OCI-LY7 (cell line): ENCODE measurements around the gene PEX14. TPM values are rescaled to one million over a fixed set of nuclear protein-coding genes. Genes with fewer than 3 reads are reported as not detected.

Experiments
- BruUV-seq: library from RNA; stranded (reverse); fragments of 400-500 nt; replicated peaks from 2 replicates; lab custom pipeline; 2021; lab: Mats Ljungman, UMichigan
- CTCF ChIA-PET: fragments of 300-600 bp; sonication (Branson Sonifier 250); formaldehyde crosslinking; loops from one replicate; lab custom pipeline; 2022; ENCODE audit warnings: antibody characterized with exemption; ENCODE audit not compliant: unreplicated experiment; lab: Charles Lee
- POLR2A ChIA-PET: fragments of 300-600 bp; sonication (Branson Sonifier 250); formaldehyde crosslinking; loops from one replicate; lab custom pipeline; 2022; ENCODE audit warnings: antibody characterized with exemption; lab: Charles Lee
- DNase-seq: peaks from one replicate; pipeline ENCODE4 v3.0.0-alpha.2; 2015; ENCODE audit warnings: low spot score
- H2AFZ ChIP-seq: fragments of 200-600 bp; sonication (generic), shearing (Covaris generic); 2 replicates; pipeline ENCODE4 v1.6.1; 2014; ENCODE audit warnings: mild to moderate bottlenecking, antibody characterized with exemption, low read length, moderate library complexity
- H3K27ac ChIP-seq: fragments of 200-600 bp; sonication (generic); 2 replicates; pipeline ENCODE4 v1.5.1; 2014; ENCODE audit warnings: mixed run types, low read depth, mild to moderate bottlenecking, moderate library complexity, low read length, inconsistent platforms; ENCODE audit not compliant: poor library complexity, severe bottlenecking
- H3K36me3 ChIP-seq: fragments of 200-600 bp; sonication (generic); 2 replicates; pipeline ENCODE4 v1.6.1; 2014; ENCODE audit warnings: mild to moderate bottlenecking, antibody characterized with exemption, low read length, moderate library complexity, mixed read lengths; ENCODE audit not compliant: insufficient read depth
- H3K4me1 ChIP-seq: fragments of 200-600 bp; sonication (generic); 2 replicates; pipeline ENCODE4 v1.5.1; 2014; ENCODE audit warnings: mild to moderate bottlenecking, low read length; ENCODE audit not compliant: insufficient read depth, poor library complexity, severe bottlenecking
- H3K4me2 ChIP-seq: fragments of 200-600 bp; sonication (generic); 2 replicates; pipeline ENCODE4 v1.6.1; 2014; ENCODE audit warnings: mild to moderate bottlenecking, low read length
- H3K4me3 ChIP-seq: fragments of 200-600 bp; sonication (generic); 2 replicates; pipeline ENCODE4 v1.5.1; 2014; ENCODE audit warnings: mild to moderate bottlenecking, low read depth, low read length; ENCODE audit not compliant: poor library complexity, severe bottlenecking
- H3K79me2 ChIP-seq: fragments of 200-600 bp; sonication (generic); 2 replicates; pipeline ENCODE4 v1.6.1; 2016; ENCODE audit warnings: low read depth, mild to moderate bottlenecking, low read length, moderate library complexity, mixed read lengths; ENCODE audit not compliant: insufficient read depth
- H3K9me2 ChIP-seq: fragments of 200-600 bp; sonication (generic); 2 replicates; pipeline ENCODE4 v1.6.1; 2016; ENCODE audit warnings: mild to moderate bottlenecking, low read length, mixed read lengths; ENCODE audit not compliant: insufficient read depth
- H3K9me3 ChIP-seq: fragments of 200-600 bp; sonication (generic); 2 replicates; pipeline ENCODE4 v1.6.1; 2014; ENCODE audit warnings: mild to moderate bottlenecking, mixed run types, low read length, mixed read lengths
- H4K20me1 ChIP-seq: fragments of 200-600 bp; sonication (generic); 2 replicates; pipeline ENCODE4 v1.6.1; 2014; ENCODE audit warnings: mild to moderate bottlenecking, antibody characterized with exemption, low read length, moderate library complexity, mixed read lengths; ENCODE audit not compliant: insufficient read depth
- EZH2phosphoT487 ChIP-seq: fragments of 200-600 bp; sonication (generic); IDR thresholded peaks from 2 replicates; pipeline ENCODE4 v1.6.1; 2018; ENCODE audit warnings: low read depth, borderline replicate concordance, mild to moderate bottlenecking, mixed run types, antibody characterized with exemption, low read length, moderate library complexity, mixed read lengths
- intact Hi-C: fragments of 100-400 bp; cut with micrococcal nuclease; formaldehyde crosslinking; loops from one replicate; pipeline ENCODE4 v1.10.0; 2022; ENCODE audit not compliant: unreplicated experiment
- total RNA-seq, 2 experiments: library from RNA; depleted of rRNA in 1 of 2; stranded (reverse); fragments of >200 nt in 1 of 2; shearing (Covaris generic) in 1 of 2; gene quantifications; 2 replicates each; pipeline ENCODE4 v1.2.3, GENCODE V29; 2014 to 2022
- TF ChIP-seq, protein P1 (sequence below): fragments of 200-600 bp; sonication (generic); conservative IDR thresholded peaks from 2 replicates; pipeline ENCODE4 v1.5.1; 2014; ENCODE audit warnings: mild to moderate bottlenecking, antibody characterized with exemption, low read length, moderate library complexity, mixed read lengths

Gene PEX14
- total RNA-seq, 2 experiments from 2014 or later: 14.6 to 24.3 TPM

DNA sequence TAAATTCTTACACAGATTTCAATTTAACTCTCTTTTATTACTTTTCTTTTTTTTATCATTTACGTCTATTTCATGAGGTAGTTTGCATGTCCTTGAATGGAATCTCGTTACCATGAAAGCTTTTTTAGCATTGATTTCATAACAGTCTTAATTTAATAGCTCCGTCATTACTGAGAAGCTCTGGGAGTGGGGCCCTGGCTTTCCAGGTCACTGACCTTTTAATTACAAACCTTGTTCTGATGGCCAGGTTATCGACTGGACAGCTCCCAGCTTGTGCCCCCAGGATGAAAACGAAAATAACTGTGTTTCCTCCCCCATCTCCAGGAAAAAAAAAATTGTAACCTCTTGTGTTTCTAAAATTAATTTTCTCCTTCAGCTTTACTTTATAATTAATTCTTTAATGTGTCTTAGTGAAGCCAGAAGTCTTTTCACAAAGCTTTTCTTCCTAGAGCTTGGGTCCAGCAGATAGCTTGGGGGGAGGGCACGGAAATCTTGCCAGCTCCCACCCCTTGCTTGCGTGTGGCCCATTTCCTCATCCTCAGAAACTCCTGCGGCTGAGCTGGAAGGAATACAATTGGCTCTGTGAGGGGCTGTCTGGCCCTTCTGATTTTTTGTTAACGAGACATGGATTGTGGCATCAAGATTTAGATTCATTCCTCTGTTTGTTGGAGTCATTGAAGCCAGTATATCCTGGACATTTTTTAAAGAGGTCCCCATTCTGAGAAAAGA, 65.7 kb downstream of the PEX14 start:
- POLR2A ChIA-PET: no interaction called here
- CTCF ChIA-PET: no interaction called here
- no peaks in the 10 kb centered on the region for H4K20me1 ChIP-seq

DNA sequence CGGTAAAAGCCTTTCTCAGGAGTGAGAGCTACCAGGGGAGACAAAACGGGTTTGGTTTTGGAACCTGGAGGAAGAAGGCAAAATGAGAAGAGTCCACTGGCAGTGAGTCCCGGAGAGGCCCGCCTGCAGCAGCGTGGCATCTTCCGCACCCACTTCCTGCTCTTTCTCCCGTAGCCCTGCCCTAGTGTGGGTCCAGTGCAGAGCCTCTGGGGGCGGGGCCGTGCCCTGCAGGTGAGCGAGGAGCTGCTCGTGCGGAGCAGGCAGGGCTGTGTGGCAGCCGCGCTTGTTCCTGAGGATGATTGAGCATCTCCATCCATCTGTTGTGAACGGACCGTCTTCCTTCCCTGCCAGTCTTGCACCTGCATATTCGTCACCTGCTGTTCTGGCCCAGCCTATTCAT, 66.5 kb downstream of the PEX14 start:
- BruUV-seq: no TSS peak
- no peak overlapping the region for H3K27ac ChIP-seq
- TF ChIP-seq, protein P1, sequence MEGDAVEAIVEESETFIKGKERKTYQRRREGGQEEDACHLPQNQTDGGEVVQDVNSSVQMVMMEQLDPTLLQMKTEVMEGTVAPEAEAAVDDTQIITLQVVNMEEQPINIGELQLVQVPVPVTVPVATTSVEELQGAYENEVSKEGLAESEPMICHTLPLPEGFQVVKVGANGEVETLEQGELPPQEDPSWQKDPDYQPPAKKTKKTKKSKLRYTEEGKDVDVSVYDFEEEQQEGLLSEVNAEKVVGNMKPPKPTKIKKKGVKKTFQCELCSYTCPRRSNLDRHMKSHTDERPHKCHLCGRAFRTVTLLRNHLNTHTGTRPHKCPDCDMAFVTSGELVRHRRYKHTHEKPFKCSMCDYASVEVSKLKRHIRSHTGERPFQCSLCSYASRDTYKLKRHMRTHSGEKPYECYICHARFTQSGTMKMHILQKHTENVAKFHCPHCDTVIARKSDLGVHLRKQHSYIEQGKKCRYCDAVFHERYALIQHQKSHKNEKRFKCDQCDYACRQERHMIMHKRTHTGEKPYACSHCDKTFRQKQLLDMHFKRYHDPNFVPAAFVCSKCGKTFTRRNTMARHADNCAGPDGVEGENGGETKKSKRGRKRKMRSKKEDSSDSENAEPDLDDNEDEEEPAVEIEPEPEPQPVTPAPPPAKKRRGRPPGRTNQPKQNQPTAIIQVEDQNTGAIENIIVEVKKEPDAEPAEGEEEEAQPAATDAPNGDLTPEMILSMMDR: no peak
- TF ChIP-seq EZH2phosphoT487: no peak
- ChIA-PET CTCF (no interaction called here), POLR2A (no interaction called here)
- H4K20me1 ChIP-seq: no peaks in the 10 kb centered on the region
- no peak overlapping the region for H3K4me3 ChIP-seq
- H3K4me1 ChIP-seq: no peaks in the 10 kb centered on the region
- no peak overlapping the region for H3K4me2 ChIP-seq
- DNase-seq: no peak
- H3K9me2 ChIP-seq: no peaks in the 10 kb centered on the region
- peaks cover 11% of the 10 kb centered on the region; the same call in 1 of the 2 replicates for H3K36me3 ChIP-seq
- no peaks in the 10 kb centered on the region for H3K9me3 ChIP-seq
- intact Hi-C loops: no loop called here
- no peaks in the 10 kb centered on the region for H3K79me2 ChIP-seq
- no peak overlapping the region for H2AFZ ChIP-seq

More for the DNA sequence above, 65.7 kb downstream of the PEX14 start:
- Histone ChIP-seq H3K36me3 (peaks cover 12% of the 10 kb centered on the region; the same call in 1 of the 2 replicates), H3K9me2 (no peaks in the 10 kb centered on the region), H3K4me3 (no peak overlapping the region), H3K9me3 (no peaks in the 10 kb centered on the region), H3K27ac (no peak overlapping the region), H3K4me2 (no peak overlapping the region), H3K79me2 (no peaks in the 10 kb centered on the region), H3K4me1 (no peaks in the 10 kb centered on the region), H2AFZ (no peak overlapping the region)
- BruUV-seq: no TSS peak
- intact Hi-C loops: no loop called here
- TF ChIP-seq, protein P1: no peak
- DNase-seq: no peak

DNA sequence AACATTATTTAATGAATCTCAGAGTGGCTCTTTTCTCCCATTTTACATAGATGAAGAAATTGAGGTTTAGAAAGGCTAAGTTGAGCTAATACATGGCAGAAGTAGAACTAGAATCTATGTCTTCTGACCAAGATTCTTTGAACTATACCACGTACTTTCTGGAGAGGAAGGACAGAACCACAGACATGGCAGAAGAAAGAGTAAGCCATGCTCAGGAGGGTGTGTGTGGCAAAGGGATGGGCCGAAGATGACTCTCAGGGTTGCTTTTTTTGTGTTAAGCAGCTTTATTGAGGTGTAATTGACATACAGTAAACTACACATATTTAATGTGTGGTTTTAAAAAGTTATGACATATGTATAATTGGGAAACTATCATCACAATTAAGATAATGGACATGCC, 69.5 kb downstream of the PEX14 start:
- H3K36me3 ChIP-seq: 0 out of 2 replicates have a peak, but pooled peaks cover 4% of the 10 kb centered on the region
- H3K4me1 ChIP-seq: no peaks in the 10 kb centered on the region
- no peak overlapping the region for H3K4me2 ChIP-seq
- no peaks in the 10 kb centered on the region for H3K9me3 ChIP-seq
- H3K9me2 ChIP-seq: no peaks in the 10 kb centered on the region
- no peak overlapping the region for H3K27ac ChIP-seq
- TF ChIP-seq EZH2phosphoT487: no peak
- no peaks in the 10 kb centered on the region for H3K79me2 ChIP-seq
- DNase-seq: no peak
- BruUV-seq: no TSS peak
- no peak overlapping the region for H3K4me3 ChIP-seq
- intact Hi-C loops: no loop called here
- ChIA-PET POLR2A (interaction anchor here (0.6 kb wide), 1 partner anchor 20 kb away, joined by 5 read pairs; no protein-coding TSS in a partner anchor), CTCF (no interaction called here)
- H2AFZ ChIP-seq: no peak overlapping the region
- H4K20me1 ChIP-seq: no peaks in the 10 kb centered on the region
